ENCODE results near the gene CDON.

Gene CDON

GRCh38 chr11:125978778-125979407 lies 83.8 kb downstream of the CDON start:
- Mint-ChIP-seq H3K4me3 (no peak overlapping the region), H3K4me1 (no peaks in the 10 kb centered on the region), H3K27me3 (no peaks in the 10 kb centered on the region), H3K36me3 (no peaks in the 10 kb centered on the region), H3K27ac (no peak overlapping the region), H3K9me3 (no peaks in the 10 kb centered on the region)
- CTCF ChIA-PET: no interaction called here
- no peak for DNase-seq

GRCh38 chr11:125978181-125978716 lies 84.4 kb downstream of the CDON start:
- H3K4me3 Mint-ChIP-seq: no peak overlapping the region
- no peaks in the 10 kb centered on the region for H3K27me3 Mint-ChIP-seq
- DNase-seq: no peak
- CTCF ChIA-PET: no interaction called here
- no peak overlapping the region for H3K27ac Mint-ChIP-seq
- no peaks in the 10 kb centered on the region for H3K36me3 Mint-ChIP-seq
- H3K4me1 Mint-ChIP-seq: no peaks in the 10 kb centered on the region
- no peaks in the 10 kb centered on the region for H3K9me3 Mint-ChIP-seq

- no peaks in the 10 kb centered on the region for H3K4me1 Mint-ChIP-seq
- H3K9me3 Mint-ChIP-seq: no peaks in the 10 kb centered on the region
- H3K27me3 Mint-ChIP-seq: no peaks in the 10 kb centered on the region
- no peak overlapping the region for H3K27ac Mint-ChIP-seq
- H3K36me3 Mint-ChIP-seq: no peaks in the 10 kb centered on the region
- CTCF ChIA-PET: no interaction called here
- no peak overlapping the region for H3K4me3 Mint-ChIP-seq
- DNase-seq: no peak
Measured at GRCh38 chr11:125977333-125977732, 85.3 kb downstream of the CDON start.

- Mint-ChIP-seq H3K27ac (no peak overlapping the region), H3K9me3 (no peaks in the 10 kb centered on the region), H3K4me1 (no peaks in the 10 kb centered on the region), H3K4me3 (no peak overlapping the region), H3K36me3 (no peaks in the 10 kb centered on the region), H3K27me3 (no peaks in the 10 kb centered on the region)
- no peak for DNase-seq
- CTCF ChIA-PET: no interaction called here
Measured at GRCh38 chr11:125976156-125976555, 86.5 kb downstream of the CDON start.

- H3K4me3 Mint-ChIP-seq: no peak overlapping the region
- no peaks in the 10 kb centered on the region for H3K36me3 Mint-ChIP-seq
- no peaks in the 10 kb centered on the region for H3K4me1 Mint-ChIP-seq
- H3K9me3 Mint-ChIP-seq: no peaks in the 10 kb centered on the region
- H3K27ac Mint-ChIP-seq: no peak overlapping the region
- CTCF ChIA-PET: no interaction called here
- H3K27me3 Mint-ChIP-seq: no peaks in the 10 kb centered on the region
- DNase-seq: no peak
Measured at GRCh38 chr11:125975634-125976033, 87.0 kb downstream of the CDON start.

- no peak overlapping the region for H3K27ac Mint-ChIP-seq
- no peaks in the 10 kb centered on the region for H3K27me3 Mint-ChIP-seq
- CTCF ChIA-PET: interaction anchor here (1.2 kb wide), 1 partner anchor 11 kb away, joined by 4 read pairs; no protein-coding TSS in a partner anchor
- H3K4me3 Mint-ChIP-seq: no peak overlapping the region
- no peaks in the 10 kb centered on the region for H3K9me3 Mint-ChIP-seq
- DNase-seq: no peak
- H3K4me1 Mint-ChIP-seq: no peaks in the 10 kb centered on the region
- H3K36me3 Mint-ChIP-seq: no peaks in the 10 kb centered on the region
Measured at GRCh38 chr11:125974284-125974683, 88.4 kb downstream of the CDON start.

- no peaks in the 10 kb centered on the region for H3K36me3 Mint-ChIP-seq
Measured at GRCh38 chr11:125971618-125972017, 91.0 kb downstream of the CDON start.

GRCh38 chr11:125968354-125968753 lies 94.3 kb downstream of the CDON start:
- Mint-ChIP-seq H3K4me3 (no peak overlapping the region), H3K27me3 (peaks cover 4% of the 10 kb centered on the region), H3K9me3 (no peaks in the 10 kb centered on the region), H3K4me1 (no peaks in the 10 kb centered on the region), H3K27ac (no peak overlapping the region), H3K36me3 (no peaks in the 10 kb centered on the region)
- no peak for DNase-seq
- CTCF ChIA-PET: no interaction called here

More at GRCh38 chr11:125971618-125972017, 91.0 kb downstream of the CDON start:
- Mint-ChIP-seq H3K4me3 (no peak overlapping the region), H3K27me3 (peaks cover 4% of the 10 kb centered on the region), H3K4me1 (no peaks in the 10 kb centered on the region), H3K9me3 (no peaks in the 10 kb centered on the region), H3K27ac (no peak overlapping the region)
- CTCF ChIA-PET: no interaction called here
- no peak for DNase-seq

- Mint-ChIP-seq H3K36me3 (no peaks in the 10 kb centered on the region), H3K9me3 (peaks cover 4% of the 10 kb centered on the region), H3K4me3 (no peak overlapping the region), H3K27me3 (peaks cover 4% of the 10 kb centered on the region), H3K4me1 (no peaks in the 10 kb centered on the region), H3K27ac (no peak overlapping the region)
- DNase-seq: no peak
- CTCF ChIA-PET: no interaction called here
Measured at GRCh38 chr11:125967515-125967914, 95.2 kb downstream of the CDON start.

GRCh38 chr11:125960771-125961170 lies 101.9 kb downstream of the CDON start:
- Mint-ChIP-seq H3K36me3 (no peaks in the 10 kb centered on the region), H3K4me3 (no peak overlapping the region), H3K27ac (no peak overlapping the region), H3K9me3 (peaks cover 5% of the 10 kb centered on the region), H3K27me3 (no peaks in the 10 kb centered on the region), H3K4me1 (peaks cover 5% of the 10 kb centered on the region)
- CTCF ChIA-PET: no interaction called here
- DNase-seq: no peak

GRCh38 chr11:125959931-125960330 lies 102.7 kb downstream of the CDON start:
- H3K4me1 Mint-ChIP-seq: peaks cover 5% of the 10 kb centered on the region
- CTCF ChIA-PET: no interaction called here
- no peak overlapping the region for H3K4me3 Mint-ChIP-seq
- H3K9me3 Mint-ChIP-seq: peaks cover 5% of the 10 kb centered on the region
- no peak for DNase-seq
- no peak overlapping the region for H3K27ac Mint-ChIP-seq
- no peaks in the 10 kb centered on the region for H3K36me3 Mint-ChIP-seq
- no peaks in the 10 kb centered on the region for H3K27me3 Mint-ChIP-seq

GRCh38 chr11:125959511-125959910 lies 103.2 kb downstream of the CDON start:
- Mint-ChIP-seq H3K27me3 (peaks cover 2% of the 10 kb centered on the region), H3K9me3 (peaks cover 5% of the 10 kb centered on the region)
- CTCF ChIA-PET: no interaction called here

GRCh38 chr11:125958872-125959400 lies 103.7 kb downstream of the CDON start:
- no peak overlapping the region for H3K4me3 Mint-ChIP-seq
- peaks cover 5% of the 10 kb centered on the region for H3K4me1 Mint-ChIP-seq
- peaks cover 5% of the 10 kb centered on the region for H3K9me3 Mint-ChIP-seq
- CTCF ChIA-PET: no interaction called here
- no peak overlapping the region for H3K27ac Mint-ChIP-seq
- no peak for DNase-seq
- H3K27me3 Mint-ChIP-seq: peaks cover 6% of the 10 kb centered on the region
- H3K36me3 Mint-ChIP-seq: no peaks in the 10 kb centered on the region

More at GRCh38 chr11:125959511-125959910, 103.2 kb downstream of the CDON start:
- Mint-ChIP-seq H3K27ac (no peak overlapping the region), H3K4me3 (no peak overlapping the region), H3K36me3 (no peaks in the 10 kb centered on the region), H3K4me1 (peaks cover 5% of the 10 kb centered on the region)
- DNase-seq: no peak

GRCh38 chr11:125957618-125958332 lies 104.9 kb downstream of the CDON start:
- Mint-ChIP-seq H3K9me3 (peaks cover 3% of the 10 kb centered on the region), H3K4me1 (peaks cover 5% of the 10 kb centered on the region), H3K4me3 (peak overlapping the region; percentile 29), H3K36me3 (no peaks in the 10 kb centered on the region), H3K27me3 (peaks cover 6% of the 10 kb centered on the region), H3K27ac (no peak overlapping the region)
- DNase-seq: no peak
- CTCF ChIA-PET: no interaction called here

All from activated naive CD4-positive, alpha-beta T cell treated with anti-CD3 and anti-CD28 coated beads, Interleukin-2, amount 10 ng/mL, durations not matched to agents 7 days and 5 days (primary cell).